CD4-positive, alpha-beta T cell treated with Interleukin-4 for 1 hour (primary cell): ENCODE data around the gene PCSK4.
"Not testable (repeated sequence)": the region's sequence is repeated elsewhere in the genome, so short reads cannot be mapped to it uniquely, and the experiment has no call there.

Source experiments
- DNase-seq, 2 donors: peaks; one replicate each; pipeline ENCODE4 v3.0.0-alpha.2; 2020 to 2022

PCSK4 gene

DNA sequence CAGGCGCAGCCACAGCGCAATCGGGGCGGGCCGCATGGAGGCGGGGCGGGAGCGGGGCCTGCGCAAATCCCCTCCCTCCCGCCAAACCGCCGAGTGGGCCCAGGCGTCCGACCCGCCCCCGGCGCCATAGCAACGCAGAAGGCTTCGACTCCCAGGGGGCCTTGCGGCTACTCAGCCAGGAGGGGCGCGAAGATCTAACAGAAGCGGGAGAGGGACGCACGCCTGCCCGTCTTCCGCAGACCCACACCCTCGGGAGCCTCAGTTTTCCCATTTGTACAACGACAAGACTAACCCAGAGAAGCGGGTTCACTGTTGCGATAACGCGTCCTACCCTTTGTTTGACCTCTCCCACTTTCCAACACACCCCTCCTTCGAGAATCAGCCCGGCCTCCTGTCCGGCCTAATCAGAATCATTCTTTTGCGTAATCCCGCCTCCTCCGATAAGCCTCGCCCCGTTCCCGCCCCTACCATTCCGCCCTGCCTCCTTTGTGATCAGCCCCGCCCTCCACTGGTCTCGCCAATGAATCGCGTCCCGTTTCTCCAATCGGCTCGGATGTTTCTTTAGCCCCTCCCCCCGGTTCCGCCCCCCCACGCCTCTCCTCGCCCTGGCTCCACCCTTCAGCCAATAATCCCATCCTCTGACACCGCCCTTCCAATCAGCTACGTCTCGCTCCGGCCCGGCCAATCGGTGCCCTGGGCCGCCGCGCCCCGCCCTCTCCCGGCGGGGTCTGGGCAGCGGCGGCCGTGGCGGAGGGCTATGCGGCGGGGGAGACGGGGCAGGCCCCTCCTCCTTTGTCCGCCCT is at the start of gene PCSK4:
Gene PCSK4, minus strand, starts transcription at position 40 of the 803 bp plus-strand sequence. Its CDS starts 4 bp downstream, at position 36.
- DNase-seq, result peak; percentile 98 to 99

- DNase-seq, result not testable (repeated sequence)
Measured at GRCh38 chr19:1539749-1540148, 49.6 kb upstream of the PCSK4 start.

DNA sequence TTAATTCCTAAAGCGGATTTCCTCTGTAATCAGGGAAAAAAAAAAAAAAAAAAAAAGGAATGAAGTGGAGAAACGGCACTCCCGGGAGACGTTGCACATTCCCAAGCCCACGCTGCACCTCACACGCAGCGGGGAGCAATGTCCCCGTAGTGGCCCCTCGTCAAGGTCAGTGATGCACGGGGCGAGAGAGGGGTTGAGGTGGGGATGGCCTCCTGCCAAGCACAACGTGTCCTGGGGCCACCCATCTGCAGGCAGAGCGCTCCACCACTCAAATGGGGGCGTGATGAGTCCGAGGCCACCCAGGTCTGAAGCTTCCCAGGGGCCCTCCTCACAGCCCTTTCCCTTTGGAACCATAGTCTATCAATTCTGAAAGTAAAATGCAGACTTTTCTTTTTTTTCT is 48.8 kb upstream of the PCSK4 start:
- no peak for DNase-seq

DNA sequence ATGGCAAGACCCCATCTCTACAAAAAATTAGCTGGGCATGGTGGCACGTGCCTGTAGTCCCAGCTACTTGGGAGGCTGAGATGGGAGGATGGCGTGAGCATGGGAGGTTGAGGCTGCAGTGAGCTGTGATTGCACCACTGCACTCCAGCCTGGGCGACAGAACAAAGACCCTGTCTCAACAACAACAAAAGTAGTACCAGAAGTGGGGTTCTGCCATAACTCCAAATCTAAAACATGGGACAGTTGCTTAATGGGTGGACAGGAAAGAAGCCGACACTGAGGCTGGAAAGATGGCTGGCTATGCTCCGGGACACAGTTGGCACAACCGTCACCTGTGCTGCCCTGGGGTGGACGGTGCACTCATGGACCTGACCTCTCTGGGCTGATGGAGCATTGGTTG is 45.5 kb upstream of the PCSK4 start:
- not testable (repeated sequence) for DNase-seq

DNA sequence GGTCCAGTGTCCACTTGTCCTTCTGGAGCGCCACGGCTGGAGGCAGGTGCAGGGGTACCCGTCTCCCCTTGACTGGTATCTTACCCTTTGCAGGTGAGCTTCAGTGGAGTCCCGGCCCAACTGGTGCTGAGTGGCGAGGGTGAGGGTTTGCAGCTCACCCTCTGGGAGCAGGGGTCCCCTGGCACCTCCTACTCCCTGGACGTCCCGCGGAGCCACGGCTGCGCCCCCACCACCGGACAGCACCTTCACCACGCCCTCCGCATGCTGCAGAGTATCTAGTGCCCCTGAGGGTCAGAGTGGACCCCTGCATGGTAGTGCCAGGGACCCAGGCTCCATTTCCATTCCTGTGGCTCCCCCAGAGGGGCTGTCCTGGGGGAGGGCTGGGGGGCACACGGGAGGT is 44.8 kb upstream of the PCSK4 start:
- no peak for DNase-seq

DNA sequence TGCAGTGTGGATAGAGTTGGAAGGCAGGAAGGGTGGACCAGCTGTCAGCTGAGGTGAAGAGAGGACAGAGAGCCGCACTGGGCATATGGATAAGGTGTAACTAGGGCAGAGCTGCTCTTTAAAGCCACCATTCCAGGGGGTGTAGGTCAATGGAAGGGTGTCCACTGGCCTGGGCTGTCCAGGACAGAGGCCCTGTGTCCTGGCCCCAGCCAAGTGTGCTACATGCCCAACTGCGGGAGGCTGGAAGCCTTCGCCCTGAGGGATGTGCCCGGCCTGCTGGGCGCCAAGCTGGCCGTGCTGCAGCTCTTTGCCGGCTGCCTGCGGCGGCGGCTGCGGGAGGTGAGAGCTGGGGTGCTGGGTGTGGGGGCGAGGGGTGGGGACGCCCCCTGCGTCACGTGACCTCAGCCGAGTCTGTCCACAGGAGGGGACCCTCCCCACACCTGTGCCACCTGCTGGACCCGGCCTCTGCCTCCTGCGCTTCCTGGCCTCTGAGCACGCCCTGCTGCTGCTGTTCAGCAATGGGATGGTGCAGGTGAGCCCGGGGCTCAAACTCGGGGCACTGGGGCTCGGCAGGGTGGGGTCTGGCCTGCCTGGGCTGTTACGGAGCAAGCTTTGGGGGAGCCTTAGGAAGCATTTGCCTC is 43.5 kb upstream of the PCSK4 start:
- no peak for DNase-seq

GRCh38 chr19:1532003-1532402 is 41.9 kb upstream of the PCSK4 start:
- DNase-seq, result no peak

GRCh38 chr19:1531587-1531986 is 41.4 kb upstream of the PCSK4 start:
- DNase-seq, result no peak

GRCh38 chr19:1530856-1531255 is 40.7 kb upstream of the PCSK4 start:
- not testable (repeated sequence) for DNase-seq

DNA sequence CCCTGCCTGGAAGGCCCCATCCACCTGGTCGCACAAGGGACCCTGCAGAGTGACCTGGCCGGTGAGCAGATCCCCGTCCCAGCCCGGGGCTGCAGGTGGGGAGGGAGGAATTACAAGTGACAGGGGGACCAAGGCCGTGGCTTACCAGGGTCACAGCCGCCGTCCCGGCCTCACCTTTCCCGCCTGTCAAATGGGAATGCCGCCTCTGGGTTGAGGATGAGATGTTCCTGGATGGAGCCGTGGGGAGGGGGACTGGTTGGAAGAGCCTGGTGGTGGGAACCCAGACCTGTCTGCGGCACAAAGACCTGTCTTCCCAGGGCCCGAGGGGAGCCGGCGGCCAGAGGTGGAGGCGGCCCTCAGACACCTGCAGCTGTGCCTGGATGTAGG is 39.3 kb upstream of the PCSK4 start:
- no peak for DNase-seq

- DNase-seq, result no peak
Measured at GRCh38 chr19:1528596-1529429, 38.7 kb upstream of the PCSK4 start.

GRCh38 chr19:1527650-1528309 is 37.6 kb upstream of the PCSK4 start:
- no peak for DNase-seq

DNA sequence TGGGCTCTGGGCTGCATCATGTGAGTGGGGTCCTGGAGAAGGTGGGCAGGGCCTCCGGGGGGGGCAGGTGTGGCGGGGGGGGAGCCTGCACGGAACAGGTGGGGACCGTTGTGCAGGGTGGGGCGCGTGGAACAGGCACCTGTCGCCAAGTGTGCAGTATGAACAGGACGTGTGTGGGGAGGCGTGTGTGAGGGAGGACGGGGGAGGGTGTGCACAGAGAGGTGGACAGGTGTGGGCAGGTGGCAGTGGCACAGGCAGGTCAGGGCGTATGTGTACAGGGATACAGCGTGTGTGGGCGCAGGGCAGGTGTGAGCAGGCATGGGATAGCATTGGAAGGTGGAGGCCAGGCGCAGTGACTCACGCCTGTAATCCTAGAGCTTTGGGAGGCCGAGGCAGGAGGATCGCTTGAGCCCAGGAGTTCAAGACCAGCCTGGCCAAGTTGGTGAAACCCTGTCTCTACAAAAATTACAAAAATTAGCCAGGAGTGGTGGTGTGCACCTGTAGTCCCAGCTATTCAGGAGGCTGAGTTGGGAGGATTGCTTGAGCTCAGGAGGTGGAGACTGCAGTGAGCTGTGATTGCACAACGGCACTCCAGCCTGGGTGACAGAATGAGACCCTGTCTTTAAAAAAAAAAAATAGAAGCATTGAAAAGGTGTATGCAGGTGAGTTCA is 37.0 kb upstream of the PCSK4 start:
- no peak for DNase-seq

DNA sequence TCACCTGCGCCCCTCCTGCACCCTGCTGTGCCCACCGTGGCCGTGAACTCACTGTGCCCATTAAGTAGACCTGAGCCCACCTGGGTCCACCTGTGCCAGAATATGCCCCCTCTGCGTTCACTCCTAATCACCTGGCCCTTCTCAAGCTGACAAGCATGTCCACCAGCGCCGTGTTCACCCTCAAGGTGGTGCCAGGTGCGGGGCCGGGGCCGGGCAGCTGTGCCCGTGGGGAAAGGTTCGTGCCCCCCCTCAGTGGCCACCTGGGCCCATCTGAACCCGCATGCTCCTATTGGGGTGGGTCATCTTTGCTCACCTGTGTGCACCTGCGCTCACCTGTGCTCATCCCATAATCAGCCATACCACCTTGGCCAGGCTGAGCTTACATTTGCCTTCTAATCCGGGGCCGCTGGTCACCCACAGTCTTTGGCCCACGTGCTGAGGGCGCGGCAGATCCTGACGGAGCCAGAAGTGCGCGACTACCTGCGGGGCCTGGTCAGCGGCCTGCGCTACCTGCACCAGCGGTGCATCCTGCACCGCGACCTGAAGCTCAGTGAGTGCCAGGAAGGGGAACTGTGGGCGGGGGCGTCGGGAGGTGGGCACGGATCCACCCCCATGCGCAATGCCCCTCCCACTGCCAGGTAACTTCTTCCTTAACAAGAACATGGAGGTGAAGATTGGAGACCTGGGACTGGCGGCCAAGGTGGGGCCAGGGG is 36.1 kb upstream of the PCSK4 start:
- DNase-seq, result no peak

GRCh38 chr19:1525343-1525742 is 35.2 kb upstream of the PCSK4 start:
- no peak for DNase-seq

DNA sequence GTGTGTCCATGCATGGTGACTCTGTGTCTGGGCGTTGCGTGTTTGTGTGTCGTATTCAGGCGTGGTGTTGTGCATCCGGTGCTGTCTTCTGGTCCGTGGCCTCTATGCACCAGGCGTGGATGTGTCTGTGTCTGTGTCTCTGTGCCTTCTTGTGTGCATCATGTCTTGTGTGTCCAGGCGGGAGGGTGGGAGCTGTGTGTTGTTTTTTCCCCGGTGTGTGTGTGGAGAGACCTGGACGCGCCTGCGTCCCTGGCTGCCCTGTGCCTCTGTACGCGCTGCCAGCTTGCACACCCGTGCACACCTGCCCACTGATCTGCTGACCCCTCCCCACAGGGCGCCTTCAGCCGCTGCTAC is 34.8 kb upstream of the PCSK4 start:
- DNase-seq, result no peak

GRCh38 chr19:1524287-1524971 is 34.3 kb upstream of the PCSK4 start:
- DNase-seq, result no peak

GRCh38 chr19:1523412-1524286 is 33.5 kb upstream of the PCSK4 start, which contains the start of gene PLK5:
Gene PLK5 (plus strand): TSS chr19:1524077. CDS start chr19:1526997, 2,920 bp downstream.
- no peak for DNase-seq

DNA sequence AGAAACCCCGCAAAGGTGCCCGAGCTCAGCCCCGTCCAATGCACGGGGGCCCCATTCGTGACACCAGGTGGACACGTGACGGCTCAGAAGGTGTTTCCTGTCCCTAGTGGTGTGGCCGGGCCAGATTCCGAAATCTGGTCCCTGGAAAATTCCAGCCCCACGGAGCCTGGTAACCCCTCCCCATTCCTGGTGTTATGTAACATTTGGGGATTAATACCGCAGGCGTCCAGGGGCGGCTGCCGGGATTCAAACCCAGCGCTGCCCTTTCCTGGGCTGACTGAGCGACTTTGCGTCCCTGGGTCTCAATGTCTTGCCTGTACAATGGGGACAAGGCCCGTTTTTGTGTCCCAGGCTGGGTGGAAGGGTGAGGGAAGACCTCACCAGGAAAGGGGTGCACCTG is 32.7 kb upstream of the PCSK4 start:
- DNase-seq, result no peak

- no peak for DNase-seq
Measured at GRCh38 chr19:1522061-1522460, 31.9 kb upstream of the PCSK4 start.
